Duodenal mucosa (tissue), 2 donors: ENCODE measurements around the gene CCDC154.

ENCODE experiments used
- H3K27ac ChIP-seq: one replicate; pipeline ENCODE4 v1.7.0; 2013; ENCODE audit warnings: low read depth, low read length
- H3K27me3 ChIP-seq, 2 donors: one replicate each; pipeline ENCODE4 v1.7.0; 2013; ENCODE audit warnings: low read length in 2 of 2, control low read depth in 1 of 2; ENCODE audit not compliant: insufficient read depth in 2 of 2, control insufficient read depth in 1 of 2
- H3K36me3 ChIP-seq, 2 donors: one replicate each; pipeline ENCODE4 v1.7.0; 2013; ENCODE audit warnings: low read length in 2 of 2, control low read depth in 1 of 2; ENCODE audit not compliant: insufficient read depth in 2 of 2, control insufficient read depth in 1 of 2
- H3K4me1 ChIP-seq, 2 donors: one replicate each; pipeline ENCODE4 v1.7.0; 2013; ENCODE audit warnings: low read length in 2 of 2, control low read depth in 1 of 2; ENCODE audit not compliant: insufficient read depth in 2 of 2, control insufficient read depth in 1 of 2
- H3K4me3 ChIP-seq, 2 donors: one replicate each; pipeline ENCODE4 v1.7.0; 2013; ENCODE audit warnings: low read length in 2 of 2, low read depth in 1 of 2
- H3K9ac ChIP-seq, 2 donors: one replicate each; pipeline ENCODE4 v1.7.0; 2013; ENCODE audit warnings: low read length in 2 of 2, low read depth in 1 of 2
- H3K9me3 ChIP-seq, 2 donors: one replicate each; pipeline ENCODE4 v1.7.0; 2013; ENCODE audit warnings: low read length in 2 of 2, control low read depth in 1 of 2; ENCODE audit not compliant: control insufficient read depth in 1 of 2

CCDC154 gene

GRCh38 chr16:1454561-1454960, 10.2 kb upstream of the CCDC154 start:
- Histone ChIP-seq H3K4me1 (no peaks in the 10 kb centered on the region), H3K9ac (no peak overlapping the region), H3K36me3 (peaks cover 19 to 57% of the 10 kb centered on the region in 2 donors), H3K27ac (no peak overlapping the region), H3K27me3 (no peaks in the 10 kb centered on the region), H3K9me3 (no peaks in the 10 kb centered on the region), H3K4me3 (no peak overlapping the region)

- H3K27ac ChIP-seq: no peak overlapping the region
- no peak overlapping the region for H3K4me3 ChIP-seq
- H3K9ac ChIP-seq: no peak overlapping the region
- peaks cover 13 to 59% of the 10 kb centered on the region in 2 donors for H3K36me3 ChIP-seq
- H3K4me1 ChIP-seq: no peaks in the 10 kb centered on the region
- no peaks in the 10 kb centered on the region for H3K27me3 ChIP-seq
- no peaks in the 10 kb centered on the region for H3K9me3 ChIP-seq
These were observed 9.0 kb upstream of the CCDC154 start for GRCh38 chr16:1453316-1453715.

GRCh38 chr16:1452530-1452929, 8.2 kb upstream of the CCDC154 start:
- Histone ChIP-seq H3K27me3 (no peaks in the 10 kb centered on the region), H3K27ac (no peak overlapping the region), H3K4me1 (no peaks in the 10 kb centered on the region), H3K9me3 (no peaks in the 10 kb centered on the region), H3K36me3 (peaks cover 12 to 62% of the 10 kb centered on the region in 2 donors), H3K9ac (no peak overlapping the region), H3K4me3 (no peak overlapping the region)

GRCh38 chr16:1451702-1452392, 7.5 kb upstream of the CCDC154 start:
- Histone ChIP-seq H3K9ac (no peak overlapping the region), H3K9me3 (no peaks in the 10 kb centered on the region), H3K27ac (no peak overlapping the region), H3K4me3 (no peak overlapping the region), H3K4me1 (no peaks in the 10 kb centered on the region), H3K27me3 (no peaks in the 10 kb centered on the region), H3K36me3 (peaks cover 12 to 65% of the 10 kb centered on the region in 2 donors)

- Histone ChIP-seq H3K27ac (no peak overlapping the region), H3K4me3 (no peak overlapping the region), H3K36me3 (peaks cover 12 to 70% of the 10 kb centered on the region in 2 donors), H3K27me3 (no peaks in the 10 kb centered on the region), H3K9me3 (no peaks in the 10 kb centered on the region), H3K9ac (no peak overlapping the region), H3K4me1 (no peaks in the 10 kb centered on the region)
These were observed 6.5 kb upstream of the CCDC154 start for GRCh38 chr16:1450841-1451240.

GRCh38 chr16:1450218-1450617, 5.9 kb upstream of the CCDC154 start:
- H3K27ac ChIP-seq: no peak overlapping the region
- H3K27me3 ChIP-seq: no peaks in the 10 kb centered on the region
- H3K9ac ChIP-seq: no peak overlapping the region
- no peaks in the 10 kb centered on the region for H3K9me3 ChIP-seq
- no peak overlapping the region for H3K4me3 ChIP-seq
- H3K36me3 ChIP-seq: peaks cover 12 to 66% of the 10 kb centered on the region in 2 donors
- no peaks in the 10 kb centered on the region for H3K4me1 ChIP-seq

- H3K27me3 ChIP-seq: no peaks in the 10 kb centered on the region
- H3K4me1 ChIP-seq: no peaks in the 10 kb centered on the region
- H3K9ac ChIP-seq: no peak overlapping the region
- no peaks in the 10 kb centered on the region for H3K9me3 ChIP-seq
- H3K36me3 ChIP-seq: peaks cover 11 to 61% of the 10 kb centered on the region in 2 donors
- no peak overlapping the region for H3K4me3 ChIP-seq
- no peak overlapping the region for H3K27ac ChIP-seq
These were observed 4.9 kb upstream of the CCDC154 start for GRCh38 chr16:1449201-1449788.

GRCh38 chr16:1448536-1449116, 4.3 kb upstream of the CCDC154 start:
- Histone ChIP-seq H3K4me1 (no peaks in the 10 kb centered on the region), H3K27me3 (no peaks in the 10 kb centered on the region), H3K36me3 (peaks cover 8 to 56% of the 10 kb centered on the region in 2 donors), H3K4me3 (no peak overlapping the region), H3K9ac (no peak overlapping the region), H3K27ac (no peak overlapping the region), H3K9me3 (no peaks in the 10 kb centered on the region)

GRCh38 chr16:1447965-1448364, 3.6 kb upstream of the CCDC154 start:
- Histone ChIP-seq H3K4me1 (no peaks in the 10 kb centered on the region), H3K27me3 (no peaks in the 10 kb centered on the region), H3K36me3 (peaks cover 5 to 51% of the 10 kb centered on the region in 2 donors), H3K27ac (no peak overlapping the region), H3K4me3 (no peak overlapping the region), H3K9me3 (no peaks in the 10 kb centered on the region), H3K9ac (no peak overlapping the region)

GRCh38 chr16:1446296-1447080, 2.1 kb upstream of the CCDC154 start:
- no peak overlapping the region for H3K4me3 ChIP-seq
- H3K27me3 ChIP-seq: no peaks in the 10 kb centered on the region
- peaks cover 2 to 36% of the 10 kb centered on the region in 2 donors for H3K36me3 ChIP-seq
- no peaks in the 10 kb centered on the region for H3K9me3 ChIP-seq
- H3K27ac ChIP-seq: no peak overlapping the region
- no peak overlapping the region for H3K9ac ChIP-seq
- H3K4me1 ChIP-seq: no peaks in the 10 kb centered on the region
